Thyroid gland (tissue), 4 donors: ENCODE measurements around the gene CDYL.

Source experiments
- CTCF ChIP-seq, 6 experiments: fragments of 200-600 bp in 3 of 6; fragments of 450-650 bp in 3 of 6; sonication (generic) in 3 of 6; IDR thresholded peaks; one replicate each; pipeline ENCODE4 v1.5.1; 2016 to 2019; ENCODE audit warnings: antibody characterized with exemption in 6 of 6, mild to moderate bottlenecking in 2 of 6, inconsistent platforms in 1 of 6, moderate library complexity in 1 of 6
- POLR2A ChIP-seq, 2 donors: fragments of 450-650 bp; IDR thresholded peaks; one replicate each; pipeline ENCODE4 v1.6.1; 2017; ENCODE audit warnings: antibody characterized with exemption in 2 of 2, mild to moderate bottlenecking in 2 of 2, moderate library complexity in 1 of 2

GRCh38 chr6:4970739-4971395 is 194.7 kb downstream of the CDYL start:
- TF ChIP-seq CTCF (IDR thresholded peaks at IDR 0.05), result no peak
- TF ChIP-seq POLR2A (IDR thresholded peaks at IDR 0.05), result no peak
